ENCODE data around the gene RPS27L. TPM values are rescaled to one million over a fixed set of nuclear protein-coding genes. Genes with fewer than 3 reads are reported as not detected.

Gene RPS27L
- total and polyA plus RNA-seq, 4 donors, result 9.8 to 184 (median 40.7) TPM

- TF ChIP-seq SP1 (IDR thresholded peaks at IDR 0.05), result no peak
- TF ChIP-seq NR2F2 (IDR thresholded peaks at IDR 0.05), result no peak
Observed at GRCh38 chr15:63145426-63145825, 11.9 kb downstream of the RPS27L start (continued).

GRCh38 chr15:63140936-63141335 is 16.3 kb downstream of the RPS27L start:
- H3K27ac ChIP-seq (ENCODE audit: low read depth in 1 of 2, low read length in 2 of 2), result no peak overlapping the region
- DNase-seq (ENCODE audit: low spot score), result no peak
- H3K36me3 ChIP-seq (ENCODE audit: control insufficient read depth in 4 of 4, insufficient read depth in 3 of 4, low read depth in 1 of 4, low read length in 3 of 4), result peaks cover 0 to 20% (median 4%) of the 10 kb centered on the region in 4 donors
- TF ChIP-seq RXRA (IDR thresholded peaks at IDR 0.05) (no peak), MAX (IDR thresholded peaks at IDR 0.05) (no peak), CTCF (IDR thresholded peaks at IDR 0.05; ENCODE audit: low read depth, low read length, missing input control) (no peak), JUND (IDR thresholded peaks at IDR 0.05) (no peak), FOXA2 (IDR thresholded peaks at IDR 0.05) (no peak), GABPA (IDR thresholded peaks at IDR 0.05 in 1 of 2, conservative IDR thresholded peaks at IDR 0.05 in 1 of 2) (no peak), HNF4G (IDR thresholded peaks at IDR 0.05) (no peak), HNF4A (conservative IDR thresholded peaks at IDR 0.05) (no peak), NR2F2 (IDR thresholded peaks at IDR 0.05) (no peak), ZBTB33 (IDR thresholded peaks at IDR 0.05) (no peak), SP1 (IDR thresholded peaks at IDR 0.05) (no peak), FOXA1 (IDR thresholded peaks at IDR 0.05) (no peak)
- no peaks in the 10 kb centered on the region for H3K9me3 ChIP-seq (ENCODE audit: control insufficient read depth in 4 of 4, low read length in 3 of 4)
- no peak overlapping the region for H3K9ac ChIP-seq (ENCODE audit: low read depth in 1 of 2, low read length in 2 of 2)
- WGBS, result 90% methylated on average over 2 of the region's 2 CpGs
- no peaks in the 10 kb centered on the region for H3K27me3 ChIP-seq (ENCODE audit: control insufficient read depth in 4 of 4, insufficient read depth in 4 of 4, low read length in 3 of 4)
- H3K4me3 ChIP-seq (ENCODE audit: low read depth in 1 of 3, low read length in 3 of 3), result no peak overlapping the region
- no peaks in the 10 kb centered on the region for H3K4me1 ChIP-seq (ENCODE audit: control insufficient read depth in 4 of 4, insufficient read depth in 4 of 4, low read length in 3 of 4)

GRCh38 chr15:63136742-63137141 is 20.5 kb downstream of the RPS27L start:
- Histone ChIP-seq H3K36me3 (ENCODE audit: control insufficient read depth in 4 of 4, insufficient read depth in 3 of 4, low read depth in 1 of 4, low read length in 3 of 4) (peaks cover 1 to 8% (median 3%) of the 10 kb centered on the region in 4 donors), H3K9ac (ENCODE audit: low read depth in 1 of 2, low read length in 2 of 2) (no peak overlapping the region), H3K4me3 (ENCODE audit: low read depth in 1 of 3, low read length in 3 of 3) (no peak overlapping the region), H3K4me1 (ENCODE audit: control insufficient read depth in 4 of 4, insufficient read depth in 4 of 4, low read length in 3 of 4) (no peaks in the 10 kb centered on the region), H3K27ac (ENCODE audit: low read depth in 1 of 2, low read length in 2 of 2) (no peak overlapping the region), H3K9me3 (ENCODE audit: control insufficient read depth in 4 of 4, low read length in 3 of 4) (no peaks in the 10 kb centered on the region), H3K27me3 (ENCODE audit: control insufficient read depth in 4 of 4, insufficient read depth in 4 of 4, low read length in 3 of 4) (no peaks in the 10 kb centered on the region)
- TF ChIP-seq YY1 (IDR thresholded peaks at IDR 0.05), result no peak
- TF ChIP-seq ZBTB33 (IDR thresholded peaks at IDR 0.05), result no peak
- no peak for TF ChIP-seq FOXA2 (IDR thresholded peaks at IDR 0.05)
- TF ChIP-seq MAX (IDR thresholded peaks at IDR 0.05), result no peak
- TF ChIP-seq RXRA (IDR thresholded peaks at IDR 0.05), result no peak
- TF ChIP-seq JUND (IDR thresholded peaks at IDR 0.05), result no peak
- TF ChIP-seq TAF1 (conservative IDR thresholded peaks at IDR 0.05), result no peak
- no peak for TF ChIP-seq FOXA1 (IDR thresholded peaks at IDR 0.05)
- no peak for TF ChIP-seq ATF3 (IDR thresholded peaks at IDR 0.05)
- no peak for TF ChIP-seq RAD21 (IDR thresholded peaks at IDR 0.05)
- TF ChIP-seq NR2F2 (IDR thresholded peaks at IDR 0.05), result no peak
- no peak for TF ChIP-seq HNF4A (conservative IDR thresholded peaks at IDR 0.05)
- TF ChIP-seq HNF4G (IDR thresholded peaks at IDR 0.05), result no peak
- no peak for TF ChIP-seq SP1 (IDR thresholded peaks at IDR 0.05)
- no peak for TF ChIP-seq GABPA (IDR thresholded peaks at IDR 0.05 in 1 of 2, conservative IDR thresholded peaks at IDR 0.05 in 1 of 2)
- DNase-seq (ENCODE audit: low spot score), result no peak
- 96% methylated on average over 2 of the region's 2 CpGs for WGBS
